ENCODE measurements around the gene COL26A1. TPM values are rescaled to one million over a fixed set of nuclear protein-coding genes. Genes with fewer than 3 reads are reported as not detected.
"Not testable (repeated sequence)": the region's sequence is repeated elsewhere in the genome, so short reads cannot be mapped to it uniquely, and the experiment has no call there.

The COL26A1 gene
- total RNA-seq, 1 donor: not detected

DNA sequence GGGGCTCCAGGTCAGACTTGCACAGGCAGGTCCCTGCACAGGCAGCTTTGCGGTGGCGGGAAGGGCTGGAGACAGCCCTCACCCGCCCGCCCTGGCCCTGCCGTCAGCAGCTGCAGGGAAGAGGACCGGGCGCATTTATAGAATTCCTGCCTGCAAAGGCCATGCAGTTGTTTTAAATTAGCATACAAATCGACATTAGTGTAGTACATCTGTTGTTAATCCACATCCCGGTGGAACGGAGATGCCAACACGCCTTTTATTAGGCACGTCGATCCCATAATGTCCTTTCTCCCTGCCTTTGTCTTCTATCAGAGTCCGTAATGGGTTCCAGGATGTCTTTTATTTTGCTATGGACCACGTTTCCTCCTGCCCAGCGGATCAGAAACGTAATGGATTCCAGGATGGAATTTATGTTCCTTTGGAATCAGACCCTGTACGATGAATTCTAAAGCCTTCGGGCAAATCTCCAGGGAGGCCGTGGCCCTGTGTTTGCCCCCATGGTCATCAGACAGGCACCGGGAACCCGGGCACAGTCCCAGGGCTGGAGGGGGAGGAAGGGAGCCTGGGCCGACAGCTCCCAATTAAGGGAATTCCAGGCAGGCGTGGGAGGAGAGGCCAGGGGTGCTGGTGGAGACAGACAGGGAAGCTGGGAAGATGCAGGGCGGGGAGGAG lies 123.9 kb downstream of the COL26A1 start:
- DNase-seq (ENCODE audit: insufficient read length, low spot score, missing footprints): peak; percentile 73
- no peaks in the 10 kb centered on the region for H4K20me1 ChIP-seq (ENCODE audit: insufficient read depth, low read length)
- peaks cover 3% of the 10 kb centered on the region for H3K27me3 ChIP-seq (ENCODE audit: insufficient read depth, low read length)
- no peak overlapping the region for H2AFZ ChIP-seq (ENCODE audit: low read length)
- H3K9me3 ChIP-seq (ENCODE audit: low read depth, low read length): no peaks in the 10 kb centered on the region
- H3K4me1 ChIP-seq (ENCODE audit: insufficient read depth, low read length): no peaks in the 10 kb centered on the region
- no peak overlapping the region for H3K4me2 ChIP-seq (ENCODE audit: insufficient read depth, low read length)
- no peaks in the 10 kb centered on the region for H3K36me3 ChIP-seq (ENCODE audit: insufficient read depth, low read length)
- no peak overlapping the region for H3K27ac ChIP-seq (ENCODE audit: low read depth, low read length)
- H3K79me2 ChIP-seq (ENCODE audit: insufficient read depth, low read length): no peaks in the 10 kb centered on the region
- TF ChIP-seq, protein P1, sequence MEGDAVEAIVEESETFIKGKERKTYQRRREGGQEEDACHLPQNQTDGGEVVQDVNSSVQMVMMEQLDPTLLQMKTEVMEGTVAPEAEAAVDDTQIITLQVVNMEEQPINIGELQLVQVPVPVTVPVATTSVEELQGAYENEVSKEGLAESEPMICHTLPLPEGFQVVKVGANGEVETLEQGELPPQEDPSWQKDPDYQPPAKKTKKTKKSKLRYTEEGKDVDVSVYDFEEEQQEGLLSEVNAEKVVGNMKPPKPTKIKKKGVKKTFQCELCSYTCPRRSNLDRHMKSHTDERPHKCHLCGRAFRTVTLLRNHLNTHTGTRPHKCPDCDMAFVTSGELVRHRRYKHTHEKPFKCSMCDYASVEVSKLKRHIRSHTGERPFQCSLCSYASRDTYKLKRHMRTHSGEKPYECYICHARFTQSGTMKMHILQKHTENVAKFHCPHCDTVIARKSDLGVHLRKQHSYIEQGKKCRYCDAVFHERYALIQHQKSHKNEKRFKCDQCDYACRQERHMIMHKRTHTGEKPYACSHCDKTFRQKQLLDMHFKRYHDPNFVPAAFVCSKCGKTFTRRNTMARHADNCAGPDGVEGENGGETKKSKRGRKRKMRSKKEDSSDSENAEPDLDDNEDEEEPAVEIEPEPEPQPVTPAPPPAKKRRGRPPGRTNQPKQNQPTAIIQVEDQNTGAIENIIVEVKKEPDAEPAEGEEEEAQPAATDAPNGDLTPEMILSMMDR (IDR thresholded peaks at IDR 0.05; ENCODE audit: extremely low read depth, low read depth, low read length): no peak
- no peak overlapping the region for H3K4me3 ChIP-seq (ENCODE audit: insufficient read depth, low read length)

DNA sequence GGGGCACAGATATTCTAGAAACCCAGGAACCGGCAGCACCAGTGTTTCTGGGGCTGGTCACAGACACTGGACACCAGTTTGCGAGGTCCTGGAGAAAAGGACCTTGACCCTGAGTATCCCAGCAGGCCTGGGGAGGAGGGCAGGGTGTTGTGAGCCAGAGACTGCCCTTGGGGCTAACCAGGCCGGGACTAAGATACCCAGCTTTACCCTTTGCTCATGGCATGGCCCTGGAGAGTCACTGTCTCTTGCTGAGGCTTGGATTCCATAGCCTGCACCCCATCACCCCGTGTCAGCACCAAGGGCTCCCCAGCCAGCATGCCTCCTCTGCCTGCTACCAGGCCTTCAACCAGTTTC lies 124.4 kb downstream of the COL26A1 start:
- Histone ChIP-seq H2AFZ (ENCODE audit: low read length) (no peak overlapping the region), H3K4me1 (ENCODE audit: insufficient read depth, low read length) (no peaks in the 10 kb centered on the region), H4K20me1 (ENCODE audit: insufficient read depth, low read length) (no peaks in the 10 kb centered on the region), H3K27me3 (ENCODE audit: insufficient read depth, low read length) (peaks cover 3% of the 10 kb centered on the region), H3K4me2 (ENCODE audit: insufficient read depth, low read length) (no peak overlapping the region), H3K27ac (ENCODE audit: low read depth, low read length) (no peak overlapping the region), H3K9me3 (ENCODE audit: low read depth, low read length) (no peaks in the 10 kb centered on the region), H3K4me3 (ENCODE audit: insufficient read depth, low read length) (no peak overlapping the region), H3K36me3 (ENCODE audit: insufficient read depth, low read length) (no peaks in the 10 kb centered on the region), H3K79me2 (ENCODE audit: insufficient read depth, low read length) (no peaks in the 10 kb centered on the region)
- no peak for DNase-seq (ENCODE audit: insufficient read length, low spot score, missing footprints)
- TF ChIP-seq, protein P1 (IDR thresholded peaks at IDR 0.05; ENCODE audit: extremely low read depth, low read depth, low read length): no peak

DNA sequence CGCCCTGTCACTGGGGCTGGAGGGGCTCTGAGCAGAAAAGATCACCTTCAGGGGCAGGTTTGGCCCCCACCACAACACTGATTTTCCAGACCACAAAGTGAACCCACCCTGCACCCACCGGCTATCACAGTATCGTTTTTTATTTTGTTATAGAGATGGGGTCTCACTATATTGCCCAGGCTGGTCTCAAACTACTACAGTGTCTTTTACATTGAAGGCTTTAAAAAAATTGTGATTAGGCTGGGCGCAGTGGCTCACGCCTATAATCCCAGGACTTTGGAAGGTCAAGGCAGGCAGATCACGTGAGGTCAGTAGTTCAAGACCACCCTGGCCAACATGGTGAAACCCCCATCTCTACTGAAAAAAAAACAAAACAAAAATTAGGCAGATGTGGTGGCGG lies 125.1 kb downstream of the COL26A1 start:
- Histone ChIP-seq H3K27me3 (ENCODE audit: insufficient read depth, low read length) (peaks cover 3% of the 10 kb centered on the region), H4K20me1 (ENCODE audit: insufficient read depth, low read length) (no peaks in the 10 kb centered on the region), H3K4me1 (ENCODE audit: insufficient read depth, low read length) (no peaks in the 10 kb centered on the region), H3K4me2 (ENCODE audit: insufficient read depth, low read length) (no peak overlapping the region), H3K79me2 (ENCODE audit: insufficient read depth, low read length) (no peaks in the 10 kb centered on the region), H3K36me3 (ENCODE audit: insufficient read depth, low read length) (no peaks in the 10 kb centered on the region), H3K4me3 (ENCODE audit: insufficient read depth, low read length) (no peak overlapping the region), H3K9me3 (ENCODE audit: low read depth, low read length) (no peaks in the 10 kb centered on the region), H2AFZ (ENCODE audit: low read length) (no peak overlapping the region), H3K27ac (ENCODE audit: low read depth, low read length) (no peak overlapping the region)
- TF ChIP-seq, protein P1 (IDR thresholded peaks at IDR 0.05; ENCODE audit: extremely low read depth, low read depth, low read length): no peak
- no peak for DNase-seq (ENCODE audit: insufficient read length, low spot score, missing footprints)

DNA sequence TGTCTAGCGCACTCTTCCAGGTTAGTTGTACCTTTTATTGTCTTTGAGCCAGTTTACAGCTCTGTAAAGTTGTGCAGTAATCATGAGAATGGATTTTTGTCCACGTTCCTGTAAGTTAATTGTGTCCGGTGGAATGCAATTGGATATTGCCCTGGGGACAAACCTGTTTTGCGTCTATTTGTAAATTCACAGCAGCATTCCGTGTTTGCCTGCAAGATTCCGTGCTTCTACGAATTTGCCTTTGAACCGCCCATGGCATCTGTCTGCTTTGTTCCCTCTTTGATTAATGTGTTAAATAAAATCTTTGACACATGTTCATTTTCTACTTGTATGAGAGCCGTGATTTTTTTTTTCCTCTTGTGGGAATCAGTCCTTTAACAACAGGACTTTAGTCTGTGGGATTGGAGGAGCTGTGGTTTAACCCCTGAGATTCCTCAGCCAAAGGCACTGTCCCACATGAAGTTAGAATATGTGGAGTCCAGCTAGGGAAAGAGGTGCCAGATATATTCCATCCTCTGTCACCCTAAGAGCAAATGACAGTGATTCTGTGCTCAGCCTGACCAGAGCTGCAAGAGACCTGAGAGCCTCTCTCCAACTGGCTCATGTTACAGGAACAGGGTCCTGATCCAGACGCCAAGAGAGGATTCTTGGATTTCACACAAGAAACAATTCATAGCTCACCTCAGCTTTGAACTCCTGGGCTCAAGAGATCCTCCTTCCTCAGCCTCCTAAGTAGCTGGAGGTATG lies 126.3 kb downstream of the COL26A1 start:
- H3K4me3 ChIP-seq (ENCODE audit: insufficient read depth, low read length): no peak overlapping the region
- H3K4me2 ChIP-seq (ENCODE audit: insufficient read depth, low read length): no peak overlapping the region
- no peaks in the 10 kb centered on the region for H3K4me1 ChIP-seq (ENCODE audit: insufficient read depth, low read length)
- H3K27me3 ChIP-seq (ENCODE audit: insufficient read depth, low read length): peaks cover 3% of the 10 kb centered on the region
- no peak for DNase-seq (ENCODE audit: insufficient read length, low spot score, missing footprints)
- H4K20me1 ChIP-seq (ENCODE audit: insufficient read depth, low read length): no peaks in the 10 kb centered on the region
- H3K9me3 ChIP-seq (ENCODE audit: low read depth, low read length): no peaks in the 10 kb centered on the region
- H3K36me3 ChIP-seq (ENCODE audit: insufficient read depth, low read length): no peaks in the 10 kb centered on the region
- TF ChIP-seq, protein P1 (IDR thresholded peaks at IDR 0.05; ENCODE audit: extremely low read depth, low read depth, low read length): no peak
- H2AFZ ChIP-seq (ENCODE audit: low read length): no peak overlapping the region
- H3K79me2 ChIP-seq (ENCODE audit: insufficient read depth, low read length): no peaks in the 10 kb centered on the region
- H3K27ac ChIP-seq (ENCODE audit: low read depth, low read length): no peak overlapping the region

DNA sequence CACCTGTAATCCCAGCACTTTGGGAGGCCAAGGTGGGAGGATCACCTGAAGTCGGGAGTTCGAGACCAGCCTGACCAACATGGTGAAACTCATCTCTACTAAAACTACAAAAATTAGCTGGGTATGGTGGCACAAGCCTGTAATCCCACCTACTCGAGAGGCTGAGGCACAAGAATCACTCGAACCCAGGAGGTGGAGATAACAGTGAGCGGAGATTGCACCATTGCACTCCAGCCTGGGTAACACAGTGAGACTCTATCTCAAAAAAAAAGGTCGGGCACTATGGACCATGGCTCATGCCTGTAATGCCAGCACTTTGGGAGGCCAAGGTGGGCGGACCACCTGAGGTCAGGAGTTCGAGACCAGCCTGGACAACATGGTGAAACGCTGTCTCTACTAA lies 127.8 kb downstream of the COL26A1 start:
- not testable (repeated sequence) for H3K4me3 ChIP-seq (ENCODE audit: insufficient read depth, low read length); H3K79me2 ChIP-seq (ENCODE audit: insufficient read depth, low read length); H3K4me1 ChIP-seq (ENCODE audit: insufficient read depth, low read length); H4K20me1 ChIP-seq (ENCODE audit: insufficient read depth, low read length); H3K36me3 ChIP-seq (ENCODE audit: insufficient read depth, low read length); DNase-seq (ENCODE audit: insufficient read length, low spot score, missing footprints); H2AFZ ChIP-seq (ENCODE audit: low read length); H3K4me2 ChIP-seq (ENCODE audit: insufficient read depth, low read length); H3K9me3 ChIP-seq (ENCODE audit: low read depth, low read length); H3K27ac ChIP-seq (ENCODE audit: low read depth, low read length); H3K27me3 ChIP-seq (ENCODE audit: insufficient read depth, low read length)

DNA sequence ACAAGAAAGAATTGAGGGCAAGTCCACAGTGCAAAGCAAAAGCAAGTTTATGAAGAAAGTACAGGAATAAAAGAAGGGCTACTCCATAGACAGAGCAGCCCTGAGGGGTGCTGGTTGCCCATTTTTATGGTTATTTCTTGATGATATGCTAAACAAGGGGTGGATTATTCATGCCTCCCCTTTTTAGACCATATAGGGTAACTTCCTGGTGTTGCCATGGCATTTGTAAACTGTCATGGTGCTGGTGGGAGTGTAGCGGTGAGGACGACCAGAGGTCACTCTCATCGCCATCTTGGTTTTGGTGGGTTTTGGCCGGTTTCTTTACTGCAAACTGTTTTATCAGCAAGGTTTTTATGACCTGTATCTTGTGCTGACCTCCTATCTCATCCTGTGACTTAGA lies 128.8 kb downstream of the COL26A1 start:
- H3K27me3 ChIP-seq (ENCODE audit: insufficient read depth, low read length); H3K4me3 ChIP-seq (ENCODE audit: insufficient read depth, low read length); H3K36me3 ChIP-seq (ENCODE audit: insufficient read depth, low read length); H3K4me2 ChIP-seq (ENCODE audit: insufficient read depth, low read length); H2AFZ ChIP-seq (ENCODE audit: low read length); DNase-seq (ENCODE audit: insufficient read length, low spot score, missing footprints); H3K4me1 ChIP-seq (ENCODE audit: insufficient read depth, low read length); H3K27ac ChIP-seq (ENCODE audit: low read depth, low read length); H3K9me3 ChIP-seq (ENCODE audit: low read depth, low read length); H3K79me2 ChIP-seq (ENCODE audit: insufficient read depth, low read length); H4K20me1 ChIP-seq (ENCODE audit: insufficient read depth, low read length): not testable (repeated sequence)

Measured in osteoblast (primary cell).